ENCODE data around the gene EIF4H. TPM values are rescaled to one million over a fixed set of nuclear protein-coding genes. Genes with fewer than 3 reads are reported as not detected.
A peak's percentile ranks its signal among the peaks of the same experiment; 100 is the strongest.
"Not testable (repeated sequence)": the region's sequence is repeated elsewhere in the genome, so short reads cannot be mapped to it uniquely, and the experiment has no call there.

EIF4H gene
- total RNA-seq, 4 donors from 2014 or later = 194 to 261 (median 249) TPM

DNA sequence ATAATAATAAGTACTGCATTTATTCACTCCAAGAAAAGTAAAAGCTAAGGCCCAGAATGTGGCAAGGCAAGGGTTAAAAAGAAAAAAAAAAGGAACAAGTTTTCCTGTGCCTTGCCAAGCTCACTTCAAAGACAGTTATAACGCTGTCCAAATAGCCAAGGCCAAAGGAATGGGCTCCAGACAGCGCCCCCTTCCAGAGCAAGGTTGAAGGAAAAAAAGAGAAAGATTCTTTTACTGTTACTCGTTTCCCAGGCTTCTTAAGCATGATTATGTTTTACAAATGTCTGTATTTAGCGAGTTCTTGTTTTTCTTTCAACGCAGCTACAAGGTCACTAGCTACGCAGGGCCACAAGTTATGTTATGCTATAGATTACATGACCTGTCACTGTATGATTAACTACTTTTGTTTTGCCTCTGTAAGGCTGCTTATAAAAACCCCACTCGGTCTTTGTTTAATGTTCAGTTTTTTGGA, 9.1 kb upstream of the EIF4H start:
- no peaks in the 10 kb centered on the region for H3K4me1 ChIP-seq
- intact Hi-C loops (cut with DNase I) = no loop called here
- no peaks in the 10 kb centered on the region for H3K27me3 ChIP-seq
- 36 to 42% methylated on average over 7 of the region's 7 CpGs for WGBS, 2 donors
- no peak for DNase-seq
- H3K9me3 ChIP-seq = no peaks in the 10 kb centered on the region
- peak in 3 of 6 experiments; percentile 3 to 10 (median 5) for TF ChIP-seq CTCF (IDR thresholded peaks at IDR 0.05)
- TF ChIP-seq POLR2A (IDR thresholded peaks at IDR 0.05) = no peak
- no peaks in the 10 kb centered on the region for H3K36me3 ChIP-seq
- no peak overlapping the region for H3K27ac ChIP-seq
- no peak overlapping the region for H3K4me3 ChIP-seq

- Histone ChIP-seq H3K4me1 (no peaks in the 10 kb centered on the region), H3K27ac (no peak overlapping the region), H3K9me3 (no peaks in the 10 kb centered on the region), H3K27me3 (no peaks in the 10 kb centered on the region), H3K36me3 (no peaks in the 10 kb centered on the region), H3K4me3 (no peak overlapping the region)
- no peak for TF ChIP-seq POLR2A (IDR thresholded peaks at IDR 0.05)
- no peak for TF ChIP-seq CTCF (IDR thresholded peaks at IDR 0.05)
- no peak for DNase-seq
- WGBS, 2 donors = 94 to 95% methylated on average over 15 of the region's 15 CpGs
- intact Hi-C loops (cut with DNase I) = no loop called here
Observed at GRCh38 chr7:74165867-74166593, 8.1 kb upstream of the EIF4H start.

DNA sequence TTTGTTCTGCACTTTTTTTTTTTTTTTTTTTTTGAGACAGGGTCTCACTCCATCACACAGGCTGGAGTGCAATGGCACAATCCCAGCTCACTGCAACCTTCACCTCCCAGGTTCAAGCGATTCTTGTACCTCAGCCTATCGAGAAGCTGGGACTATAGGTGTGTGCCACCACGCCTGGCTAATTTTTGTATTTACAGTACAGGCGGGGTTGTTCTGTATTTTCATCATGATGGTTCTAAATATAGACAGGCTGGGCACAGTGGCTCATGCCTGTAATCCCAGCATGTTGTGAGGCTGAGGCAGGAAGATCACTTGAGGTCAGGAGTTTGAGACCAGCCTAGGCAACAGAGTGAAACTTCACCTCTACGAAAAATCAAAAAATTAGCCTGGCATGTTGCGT, 6.8 kb upstream of the EIF4H start:
- intact Hi-C loops (cut with DNase I); H3K4me3 ChIP-seq; H3K4me1 ChIP-seq; H3K36me3 ChIP-seq; DNase-seq; H3K9me3 ChIP-seq; H3K27me3 ChIP-seq: not testable (repeated sequence)
- 66 to 74% methylated on average over 4 to 5 of the region's 6 CpGs for WGBS, 2 donors
- peak overlapping the region in 1 of 4 donors; percentile 4 for H3K27ac ChIP-seq

DNA sequence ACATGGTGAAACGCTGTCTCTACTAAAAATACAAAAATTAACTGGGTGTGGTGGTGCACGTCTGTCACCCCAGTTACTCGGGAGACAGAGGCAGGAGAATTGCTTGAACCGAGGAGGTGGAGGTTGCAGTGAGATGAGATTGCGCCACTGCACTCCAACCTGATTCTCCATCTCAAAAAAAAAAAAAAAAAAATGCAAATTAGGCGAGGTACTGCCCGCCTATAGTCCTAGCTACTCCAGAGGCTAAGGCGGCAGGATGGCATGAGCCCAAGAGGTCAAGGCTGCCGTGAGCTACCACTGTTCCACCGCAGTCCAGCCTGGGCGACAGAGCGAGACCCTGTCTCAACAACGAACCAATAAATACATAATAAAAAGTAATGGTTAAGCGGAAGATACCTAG, 1.1 kb upstream of the EIF4H start:
- TF ChIP-seq CTCF (IDR thresholded peaks at IDR 0.05) = no peak
- H3K9me3 ChIP-seq = no peaks in the 10 kb centered on the region
- no peak for DNase-seq
- peak overlapping the region in 3 of 4 donors; percentile 85 to 97 (median 91) for H3K4me3 ChIP-seq
- H3K27ac ChIP-seq = peak overlapping the region; percentile 95 to 99 (median 98)
- intact Hi-C loops (cut with DNase I) = no loop called here
- no peaks in the 10 kb centered on the region for H3K27me3 ChIP-seq
- H3K36me3 ChIP-seq = peaks cover 0 to 19% (median 0%) of the 10 kb centered on the region in 3 donors
- peaks cover 27 to 49% (median 31%) of the 10 kb centered on the region in 3 donors for H3K4me1 ChIP-seq
- WGBS, 2 donors = 52 to 54% methylated on average over 14 of the region's 14 CpGs

DNA sequence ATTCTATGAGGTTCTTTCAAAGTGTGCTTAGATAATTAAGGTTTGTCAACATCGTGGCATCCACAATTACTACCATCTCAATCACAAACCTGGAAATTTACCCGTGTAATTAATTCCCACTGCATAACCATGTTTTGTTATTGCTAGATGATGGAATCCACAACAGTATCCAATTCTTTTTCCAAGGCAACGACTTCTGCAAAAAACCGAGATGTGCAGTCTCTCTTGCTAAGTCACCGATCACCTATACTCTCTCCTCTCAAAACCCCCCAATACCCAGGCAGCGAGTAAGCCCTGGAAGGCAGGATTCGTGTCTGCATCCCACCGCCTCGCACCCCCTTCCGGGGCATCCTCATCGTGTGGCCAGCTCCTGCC, 678 bp upstream of the EIF4H start:
- Histone ChIP-seq H3K27ac (peak overlapping the region; percentile 95 to 99 (median 98)), H3K36me3 (peaks cover 0 to 22% (median 0%) of the 10 kb centered on the region in 3 donors), H3K4me1 (peaks cover 31 to 53% (median 35%) of the 10 kb centered on the region in 3 donors), H3K9me3 (no peaks in the 10 kb centered on the region), H3K4me3 (peak overlapping the region; percentile 73 to 97 (median 88)), H3K27me3 (no peaks in the 10 kb centered on the region)
- intact Hi-C loops (cut with DNase I) = no loop called here
- TF ChIP-seq POLR2A (IDR thresholded peaks at IDR 0.05) (no peak), CTCF (IDR thresholded peaks at IDR 0.05) (no peak)
- no peak for DNase-seq
- 4% methylated on average over 8 to 10 of the region's 11 CpGs for WGBS, 2 donors
